Kasumi-1 (cell line): ENCODE measurements around the gene EHD3.

Experiments
- DNase-seq, 2 experiments: peaks; one replicate each; lab custom pipeline; 2025; lab: John Stamatoyannopoulos, UW

Gene EHD3

GRCh38 chr2:31294196-31294595 lies 60.2 kb downstream of the EHD3 start:
- no peak for DNase-seq

- no peak for DNase-seq
Measured at GRCh38 chr2:31296641-31297287, 62.8 kb downstream of the EHD3 start.

GRCh38 chr2:31297751-31298150 lies 63.8 kb downstream of the EHD3 start:
- DNase-seq = peak; percentile 15 to 24

DNA sequence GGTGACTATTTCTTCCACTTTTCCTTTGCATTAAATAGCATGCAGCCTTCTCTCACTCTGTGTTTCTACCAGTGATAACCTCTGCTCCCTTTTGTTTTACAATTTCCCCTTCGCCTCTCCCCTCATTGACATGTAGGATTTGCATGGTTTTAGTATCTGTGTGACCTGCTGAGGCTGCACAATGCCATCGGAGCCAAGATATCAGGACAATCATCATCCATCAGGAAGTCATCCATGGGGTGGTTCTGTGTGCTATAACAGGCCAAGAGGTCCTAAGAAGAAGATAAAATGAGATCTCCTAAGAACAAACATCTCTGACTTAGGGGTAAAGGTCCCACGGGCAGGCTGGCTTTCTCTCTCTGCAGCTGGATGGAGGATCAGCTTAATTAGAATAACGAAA lies 65.6 kb downstream of the EHD3 start:
- no peak for DNase-seq

- DNase-seq = no peak
Measured at GRCh38 chr2:31300309-31300708, 66.4 kb downstream of the EHD3 start.

- no peak for DNase-seq
Measured at GRCh38 chr2:31302940-31303563, 69.1 kb downstream of the EHD3 start.

GRCh38 chr2:31304816-31305215 lies 70.9 kb downstream of the EHD3 start:
- DNase-seq = no peak

DNA sequence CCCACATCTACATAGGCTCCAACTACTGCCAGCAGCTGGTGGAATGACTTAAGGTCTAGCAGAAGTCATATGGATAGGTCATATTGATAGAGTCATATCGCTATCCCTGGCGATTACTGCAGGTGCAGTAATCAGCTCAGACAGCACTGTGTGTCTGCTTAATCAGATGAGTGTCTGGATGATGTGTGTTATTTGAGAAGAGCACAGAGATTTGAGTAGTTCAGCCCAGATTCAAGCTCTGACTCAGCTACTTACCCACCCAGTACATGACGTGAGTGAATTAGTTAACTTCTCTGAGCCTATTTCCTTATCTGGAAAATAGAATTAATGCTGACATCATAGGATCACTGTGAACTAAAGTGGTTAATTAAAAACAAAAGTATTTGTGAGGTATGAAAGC lies 78.9 kb downstream of the EHD3 start:
- DNase-seq = no peak

- no peak for DNase-seq
Measured at GRCh38 chr2:31314761-31315160, 80.8 kb downstream of the EHD3 start.

DNA sequence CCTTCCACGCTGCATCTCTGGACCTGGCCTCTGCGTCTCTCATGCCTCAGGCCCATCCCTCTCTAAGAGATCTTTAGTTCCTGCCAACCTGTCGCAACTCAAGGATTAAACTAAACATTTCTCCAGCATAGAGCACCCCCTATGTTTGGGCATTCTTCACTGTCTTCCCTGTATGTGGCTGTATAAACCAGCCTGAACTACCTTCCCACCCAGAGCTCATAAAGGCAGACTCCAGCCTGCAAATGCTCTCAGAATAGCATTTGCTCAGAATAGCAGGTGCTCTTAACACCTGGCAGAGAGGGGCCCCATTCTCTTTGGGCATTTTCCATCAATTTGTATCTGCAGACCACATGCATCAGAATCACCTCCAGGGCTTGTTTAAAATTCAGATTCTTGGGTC lies 83.4 kb downstream of the EHD3 start:
- DNase-seq = no peak

- DNase-seq = peak; percentile 32 to 37
Measured at GRCh38 chr2:31318361-31319336, 84.7 kb downstream of the EHD3 start.
